ENCODE measurements around the gene ZNF578. TPM values are rescaled to one million over a fixed set of nuclear protein-coding genes. Genes with fewer than 3 reads are reported as not detected.
A peak's percentile ranks its signal among the peaks of the same experiment; 100 is the strongest.

Gene ZNF578
- 1 to 10 TPM; 2.5 to 4.1 (median 3.0) TPM for total RNA-seq
- 6.1 TPM for total RNA-seq (2013)

GRCh38 chr19:52453324-52454094 is at the start of gene ZNF578:
Gene ZNF578, plus strand, starts transcription at chr19:52453553. Its CDS starts 48,293 bp downstream, at chr19:52501846.
- Mint-ChIP-seq H3K27ac (peak within 1 kb of the TSS; percentile 86 to 88), H3K36me3 (peaks cover 74% of the 10 kb centered on the region), H3K4me1 (peaks cover 15 to 27% of the 10 kb centered on the region in 2 donors), H3K4me3 (peak within 1 kb of the TSS; percentile 91), H3K27me3 (ENCODE audit: low read depth in 2 of 2) (peaks cover 13 to 18% of the 10 kb centered on the region in 2 donors), H3K9me3 (peaks cover 21 to 50% of the 10 kb centered on the region in 2 donors)
- peaks cover 14% of the 10 kb centered on the region for H3K36me3 ChIP-seq (ENCODE audit: control insufficient read depth, insufficient read depth, low read length)
- DNase-seq (peak; percentile 66 to 72), ATAC-seq (peak; percentile 68 to 97 (median 95))
- peak within 1 kb of the TSS; percentile 75 for H3K4me3 ChIP-seq (ENCODE audit: low read length)
- intact Hi-C loops (cut with micrococcal nuclease): loop anchor here (10.0 kb wide), 1 partner anchor 59 kb away; the partner anchor contains the start of gene ZNF528
- no peaks in the 10 kb centered on the region for H3K27me3 ChIP-seq (ENCODE audit: control insufficient read depth, insufficient read depth, low read length)
- TF ChIP-seq, protein P1, sequence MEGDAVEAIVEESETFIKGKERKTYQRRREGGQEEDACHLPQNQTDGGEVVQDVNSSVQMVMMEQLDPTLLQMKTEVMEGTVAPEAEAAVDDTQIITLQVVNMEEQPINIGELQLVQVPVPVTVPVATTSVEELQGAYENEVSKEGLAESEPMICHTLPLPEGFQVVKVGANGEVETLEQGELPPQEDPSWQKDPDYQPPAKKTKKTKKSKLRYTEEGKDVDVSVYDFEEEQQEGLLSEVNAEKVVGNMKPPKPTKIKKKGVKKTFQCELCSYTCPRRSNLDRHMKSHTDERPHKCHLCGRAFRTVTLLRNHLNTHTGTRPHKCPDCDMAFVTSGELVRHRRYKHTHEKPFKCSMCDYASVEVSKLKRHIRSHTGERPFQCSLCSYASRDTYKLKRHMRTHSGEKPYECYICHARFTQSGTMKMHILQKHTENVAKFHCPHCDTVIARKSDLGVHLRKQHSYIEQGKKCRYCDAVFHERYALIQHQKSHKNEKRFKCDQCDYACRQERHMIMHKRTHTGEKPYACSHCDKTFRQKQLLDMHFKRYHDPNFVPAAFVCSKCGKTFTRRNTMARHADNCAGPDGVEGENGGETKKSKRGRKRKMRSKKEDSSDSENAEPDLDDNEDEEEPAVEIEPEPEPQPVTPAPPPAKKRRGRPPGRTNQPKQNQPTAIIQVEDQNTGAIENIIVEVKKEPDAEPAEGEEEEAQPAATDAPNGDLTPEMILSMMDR (IDR thresholded peaks at IDR 0.05): no peak
- peaks cover 12% of the 10 kb centered on the region for H3K4me1 ChIP-seq (ENCODE audit: control insufficient read depth, insufficient read depth, low read length)
- WGBS (ENCODE audit: insufficient coverage): 7% methylated on average over 48 of the region's 48 CpGs
- H3K27ac ChIP-seq (ENCODE audit: low read length): peak within 1 kb of the TSS; percentile 65
- H3K9me3 ChIP-seq (ENCODE audit: control insufficient read depth, insufficient read depth, low read length): peaks cover 65% of the 10 kb centered on the region

GRCh38 chr19:52410276-52410675 is 43.1 kb upstream of the ZNF578 start:
- Mint-ChIP-seq H3K27ac (no peak overlapping the region), H3K36me3 (peaks cover 74% of the 10 kb centered on the region), H3K4me1 (no peaks in the 10 kb centered on the region), H3K4me3 (no peak overlapping the region), H3K27me3 (ENCODE audit: low read depth in 2 of 2) (no peaks in the 10 kb centered on the region), H3K9me3 (peaks cover 4 to 10% of the 10 kb centered on the region in 2 donors)
- Histone ChIP-seq H3K9me3 (ENCODE audit: control insufficient read depth, insufficient read depth, low read length) (peaks cover 54% of the 10 kb centered on the region), H3K4me3 (ENCODE audit: low read length) (no peak overlapping the region), H3K27me3 (ENCODE audit: control insufficient read depth, insufficient read depth, low read length) (no peaks in the 10 kb centered on the region), H3K4me1 (ENCODE audit: control insufficient read depth, insufficient read depth, low read length) (no peaks in the 10 kb centered on the region), H3K27ac (ENCODE audit: low read length) (no peak overlapping the region), H3K36me3 (ENCODE audit: control insufficient read depth, insufficient read depth, low read length) (peaks cover 59% of the 10 kb centered on the region)
- WGBS (ENCODE audit: insufficient coverage): over 99% methylated on average over 6 of the region's 6 CpGs
- ATAC-seq (no peak), DNase-seq (no peak)
- TF ChIP-seq, protein P1 (IDR thresholded peaks at IDR 0.05): no peak
- intact Hi-C loops (cut with micrococcal nuclease): no loop called here

- ATAC-seq: no peak
Measured at GRCh38 chr19:52415711-52416110, 37.6 kb upstream of the ZNF578 start.

More at GRCh38 chr19:52415711-52416110, 37.6 kb upstream of the ZNF578 start:
- H3K27me3 Mint-ChIP-seq (ENCODE audit: low read depth in 2 of 2): no peaks in the 10 kb centered on the region
- WGBS (ENCODE audit: insufficient coverage): 97% methylated on average over 4 of the region's 5 CpGs
- no peak for DNase-seq
- TF ChIP-seq, protein P1 (IDR thresholded peaks at IDR 0.05): no peak
- no peaks in the 10 kb centered on the region for H3K4me1 Mint-ChIP-seq
- peaks cover 80% of the 10 kb centered on the region for H3K9me3 ChIP-seq (ENCODE audit: control insufficient read depth, insufficient read depth, low read length)
- intact Hi-C loops (cut with micrococcal nuclease): no loop called here
- no peaks in the 10 kb centered on the region for H3K27me3 ChIP-seq (ENCODE audit: control insufficient read depth, insufficient read depth, low read length)
- no peaks in the 10 kb centered on the region for H3K4me1 ChIP-seq (ENCODE audit: control insufficient read depth, insufficient read depth, low read length)
- H3K27ac Mint-ChIP-seq: no peak overlapping the region
- peaks cover 13% of the 10 kb centered on the region for H3K36me3 ChIP-seq (ENCODE audit: control insufficient read depth, insufficient read depth, low read length)
- H3K27ac ChIP-seq (ENCODE audit: low read length): no peak overlapping the region
- no peak overlapping the region for H3K4me3 Mint-ChIP-seq
- peaks cover 51% of the 10 kb centered on the region for H3K36me3 Mint-ChIP-seq
- H3K9me3 Mint-ChIP-seq: peaks cover 13 to 14% of the 10 kb centered on the region in 2 donors
- no peak overlapping the region for H3K4me3 ChIP-seq (ENCODE audit: low read length)

All from natural killer cell (primary cell).